Vagina (tissue), 2 donors: Measurements from ENCODE around the gene OR3A1. TPM values are rescaled to one million over a fixed set of nuclear protein-coding genes. Genes with fewer than 3 reads are reported as not detected.
"Not testable (repeated sequence)": the region's sequence is repeated elsewhere in the genome, so short reads cannot be mapped to it uniquely, and the experiment has no call there.

Experiments used
- DNase-seq, 2 donors: peaks; one replicate each; pipeline ENCODE4 v3.0.0-alpha.2; 2017; ENCODE audit errors: extremely low spot score in 2 of 2
- H3K27ac ChIP-seq: fragments of 200-600 bp; sonication (generic); one replicate; pipeline ENCODE4 v1.5.1; 2019
- H3K27me3 ChIP-seq: fragments of 200-600 bp; sonication (generic); one replicate; pipeline ENCODE4 v1.5.1; 2019
- H3K36me3 ChIP-seq, 2 donors: fragments of 200-600 bp; sonication (generic); one replicate each; pipeline ENCODE4 v1.5.1; 2017 to 2019
- H3K4me1 ChIP-seq: fragments of 200-600 bp; sonication (generic); one replicate; pipeline ENCODE4 v1.5.1; 2019
- H3K4me3 ChIP-seq, 2 donors: fragments of 200-600 bp; sonication (generic); 1 replicate in 1 of 2; 2 replicates in 1 of 2; pipeline ENCODE4 v1.5.1; 2016 to 2019
- H3K9me3 ChIP-seq: fragments of 200-600 bp; sonication (generic); one replicate; pipeline ENCODE4 v1.5.1; 2019
- POLR2A ChIP-seq, 2 donors: fragments of 450-650 bp; IDR thresholded peaks; one replicate each; pipeline ENCODE4 v1.6.1; 2017; ENCODE audit warnings: antibody characterized with exemption in 2 of 2, mild to moderate bottlenecking in 2 of 2, moderate library complexity in 2 of 2
- POLR2AphosphoS5 ChIP-seq, 2 donors: sonication (generic); formaldehyde crosslinking; IDR thresholded peaks; one replicate each; pipeline ENCODE4 v1.9.0; 2017; ENCODE audit warnings: antibody characterized with exemption in 2 of 2, mild to moderate bottlenecking in 2 of 2, low read depth in 1 of 2; ENCODE audit not compliant: insufficient read depth in 1 of 2
- intact Hi-C: fragments of 100-400 bp; cut with DNase I; formaldehyde crosslinking; loops from one replicate; pipeline ENCODE4 v1.15.1; 2023
- total RNA-seq: library from RNA; depleted of rRNA; stranded (reverse); fragments of >200 nt; gene quantifications from one replicate; pipeline ENCODE4 v1.2.3, GENCODE V29; 2016
- TF ChIP-seq, protein P1 (sequence below), 3 experiments: fragments of 450-650 bp in 2 of 3; fragments of 200-600 bp in 1 of 3; sonication (generic) in 1 of 3; IDR thresholded peaks; one replicate each; pipeline ENCODE4 v1.5.1; 2017 to 2019; ENCODE audit warnings: antibody characterized with exemption in 3 of 3, mild to moderate bottlenecking in 2 of 3, moderate library complexity in 2 of 3

OR3A1 gene
- total RNA-seq, 1 donor from 2014 or later = not detected

DNA sequence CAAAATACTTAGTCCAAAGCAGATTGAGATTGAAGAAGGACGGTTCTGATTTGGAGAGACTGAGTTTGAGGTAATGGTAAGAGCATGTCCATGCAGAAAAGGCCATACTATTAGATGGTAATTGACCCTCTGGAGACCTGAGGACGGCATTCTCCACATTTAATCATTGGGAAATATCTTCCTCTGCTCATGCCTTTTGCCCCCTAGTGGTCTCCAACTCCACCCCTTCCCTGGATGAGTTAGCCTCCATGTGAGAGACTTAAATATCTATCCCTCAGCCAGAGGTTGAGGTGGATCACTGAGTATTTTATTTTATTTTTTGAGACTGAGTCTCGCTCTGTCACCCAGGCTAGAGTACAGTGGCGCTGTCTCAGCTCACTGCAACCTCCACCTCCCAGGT lies 10.4 kb upstream of the OR3A1 start:
- no peak for DNase-seq
- Histone ChIP-seq H3K4me3 (no peak overlapping the region), H3K27me3 (no peaks in the 10 kb centered on the region), H3K36me3 (no peaks in the 10 kb centered on the region), H3K9me3 (no peaks in the 10 kb centered on the region), H3K4me1 (no peaks in the 10 kb centered on the region), H3K27ac (no peak overlapping the region)
- intact Hi-C loops = no loop called here
- TF ChIP-seq POLR2A (IDR thresholded peaks at IDR 0.05) (no peak), POLR2AphosphoS5 (IDR thresholded peaks at IDR 0.05; ENCODE audit: insufficient read depth in 1 of 2, low read depth in 1 of 2) (no peak)
- TF ChIP-seq, protein P1, sequence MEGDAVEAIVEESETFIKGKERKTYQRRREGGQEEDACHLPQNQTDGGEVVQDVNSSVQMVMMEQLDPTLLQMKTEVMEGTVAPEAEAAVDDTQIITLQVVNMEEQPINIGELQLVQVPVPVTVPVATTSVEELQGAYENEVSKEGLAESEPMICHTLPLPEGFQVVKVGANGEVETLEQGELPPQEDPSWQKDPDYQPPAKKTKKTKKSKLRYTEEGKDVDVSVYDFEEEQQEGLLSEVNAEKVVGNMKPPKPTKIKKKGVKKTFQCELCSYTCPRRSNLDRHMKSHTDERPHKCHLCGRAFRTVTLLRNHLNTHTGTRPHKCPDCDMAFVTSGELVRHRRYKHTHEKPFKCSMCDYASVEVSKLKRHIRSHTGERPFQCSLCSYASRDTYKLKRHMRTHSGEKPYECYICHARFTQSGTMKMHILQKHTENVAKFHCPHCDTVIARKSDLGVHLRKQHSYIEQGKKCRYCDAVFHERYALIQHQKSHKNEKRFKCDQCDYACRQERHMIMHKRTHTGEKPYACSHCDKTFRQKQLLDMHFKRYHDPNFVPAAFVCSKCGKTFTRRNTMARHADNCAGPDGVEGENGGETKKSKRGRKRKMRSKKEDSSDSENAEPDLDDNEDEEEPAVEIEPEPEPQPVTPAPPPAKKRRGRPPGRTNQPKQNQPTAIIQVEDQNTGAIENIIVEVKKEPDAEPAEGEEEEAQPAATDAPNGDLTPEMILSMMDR (IDR thresholded peaks at IDR 0.05) = no peak

DNA sequence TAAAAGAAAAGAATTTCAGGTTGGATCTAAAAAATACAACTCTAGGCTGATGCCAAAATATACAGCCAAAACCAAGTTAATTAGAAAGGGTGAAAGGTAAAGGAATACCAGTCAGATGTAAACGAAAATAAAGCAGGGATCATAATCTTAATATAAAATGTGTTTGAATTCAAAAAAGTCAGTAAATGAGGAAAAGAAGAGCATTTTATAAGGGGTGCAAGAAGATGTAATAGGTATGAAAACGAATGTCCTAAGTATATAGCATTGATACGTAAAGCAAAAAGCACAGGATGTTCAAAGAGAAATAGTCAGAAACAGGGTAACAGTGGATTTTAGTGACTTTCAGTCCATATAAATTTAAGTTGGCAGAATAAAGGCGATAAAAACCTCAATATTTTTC lies 2.5 kb downstream of the OR3A1 start:
- Histone ChIP-seq H3K27me3 (no peaks in the 10 kb centered on the region), H3K9me3 (no peaks in the 10 kb centered on the region), H3K4me1 (no peaks in the 10 kb centered on the region), H3K27ac (no peak overlapping the region), H3K36me3 (no peaks in the 10 kb centered on the region), H3K4me3 (no peak overlapping the region)
- TF ChIP-seq, protein P1 (IDR thresholded peaks at IDR 0.05) = no peak
- TF ChIP-seq POLR2A (IDR thresholded peaks at IDR 0.05) = no peak
- TF ChIP-seq POLR2AphosphoS5 (IDR thresholded peaks at IDR 0.05; ENCODE audit: insufficient read depth in 1 of 2, low read depth in 1 of 2) = no peak
- no peak for DNase-seq
- intact Hi-C loops = no loop called here

DNA sequence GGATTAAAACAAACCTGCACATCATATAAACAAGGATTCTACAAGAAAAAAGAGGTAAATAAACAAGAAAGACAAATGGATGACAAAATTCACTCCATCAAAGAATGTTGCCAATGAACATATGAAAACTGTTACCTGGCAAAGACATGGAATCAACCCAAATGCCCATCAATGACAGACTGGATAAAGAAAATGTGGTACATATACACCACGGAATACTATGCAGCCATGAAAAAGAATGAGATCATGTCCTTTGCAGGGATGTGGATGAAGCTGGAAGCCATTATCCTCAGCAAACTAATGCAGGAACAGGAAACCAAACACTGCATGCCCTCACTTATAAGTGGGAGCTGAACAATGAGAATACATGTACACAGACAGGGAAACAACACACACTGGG lies 4.6 kb downstream of the OR3A1 start:
- DNase-seq, H3K9me3 ChIP-seq, H3K4me3 ChIP-seq, intact Hi-C loops, H3K4me1 ChIP-seq, H3K36me3 ChIP-seq, H3K27me3 ChIP-seq, H3K27ac ChIP-seq: not testable (repeated sequence)

DNA sequence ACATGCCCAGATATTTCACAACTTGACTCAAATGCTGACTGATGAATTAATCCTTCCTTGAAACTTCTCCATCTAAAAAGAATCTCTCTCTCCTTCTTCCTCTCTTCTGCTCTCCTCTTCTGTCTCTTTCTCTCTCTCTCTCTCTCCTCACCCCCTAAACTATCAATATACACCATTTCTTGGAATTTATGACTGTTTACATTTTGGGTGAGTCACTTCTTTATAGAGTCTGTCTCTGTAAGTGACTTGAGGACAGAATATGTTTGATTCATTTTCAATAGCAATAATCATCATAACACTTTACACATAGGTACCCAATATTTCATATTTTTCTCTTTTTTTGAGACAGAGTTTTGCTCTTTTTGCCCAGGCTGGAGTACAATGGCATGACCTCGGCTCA lies 15.3 kb downstream of the OR3A1 start:
- no peak for DNase-seq
- TF ChIP-seq POLR2A (IDR thresholded peaks at IDR 0.05) (no peak), POLR2AphosphoS5 (IDR thresholded peaks at IDR 0.05; ENCODE audit: insufficient read depth in 1 of 2, low read depth in 1 of 2) (no peak)
- TF ChIP-seq, protein P1 (IDR thresholded peaks at IDR 0.05) = no peak
- H3K36me3 ChIP-seq = no peaks in the 10 kb centered on the region
- H3K9me3 ChIP-seq = no peaks in the 10 kb centered on the region
- no peak overlapping the region for H3K4me3 ChIP-seq
- no peak overlapping the region for H3K27ac ChIP-seq
- no peaks in the 10 kb centered on the region for H3K27me3 ChIP-seq
- intact Hi-C loops = no loop called here
- H3K4me1 ChIP-seq = no peaks in the 10 kb centered on the region

DNA sequence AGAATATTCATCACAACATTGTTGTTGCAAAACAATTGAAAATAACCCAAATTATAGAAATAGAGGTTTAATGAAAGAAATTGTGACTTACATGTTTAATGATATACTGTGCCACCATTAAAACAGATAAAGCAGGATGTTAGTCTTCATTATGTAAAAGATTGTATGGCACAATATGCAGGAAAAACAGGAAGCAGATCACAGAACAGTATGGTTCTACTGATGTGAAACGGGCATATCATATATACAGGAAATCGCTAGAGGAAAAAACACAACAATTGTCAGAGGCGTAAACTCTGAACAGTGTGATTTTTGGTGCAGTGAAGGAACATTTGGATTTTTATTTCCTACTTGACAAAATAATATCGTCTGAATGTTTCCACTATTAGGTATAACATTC lies 22.0 kb downstream of the OR3A1 start:
- intact Hi-C loops = no loop called here
- Histone ChIP-seq H3K27me3 (no peaks in the 10 kb centered on the region), H3K27ac (no peak overlapping the region), H3K4me3 (no peak overlapping the region), H3K4me1 (no peaks in the 10 kb centered on the region), H3K9me3 (no peaks in the 10 kb centered on the region), H3K36me3 (no peaks in the 10 kb centered on the region)
- no peak for DNase-seq
- no peak for TF ChIP-seq POLR2A (IDR thresholded peaks at IDR 0.05)
- TF ChIP-seq POLR2AphosphoS5 (IDR thresholded peaks at IDR 0.05; ENCODE audit: insufficient read depth in 1 of 2, low read depth in 1 of 2) = no peak
- TF ChIP-seq, protein P1 (IDR thresholded peaks at IDR 0.05) = no peak
